T-helper 2 cell treated with Interferon-gamma antibody and Interleukin-4, amounts not matched to agents 5 μg/mL and 100 μg/mL, for 36 hours (primary cell): ENCODE data around the gene CPN2.

Source experiments
- DNase-seq: peaks from one replicate; pipeline ENCODE4 v3.0.0; 2021; ENCODE audit warnings: low spot score
- H3K27ac Mint-ChIP-seq: one replicate; pipeline ENCODE4 v1.8.0; 2021; ENCODE audit warnings: mild to moderate bottlenecking, mixed read lengths
- H3K27me3 Mint-ChIP-seq: one replicate; pipeline ENCODE4 v1.8.0; 2021; ENCODE audit warnings: low read depth, mixed read lengths
- H3K36me3 Mint-ChIP-seq: one replicate; pipeline ENCODE4 v1.8.0; 2021; ENCODE audit warnings: low read depth, mixed read lengths
- H3K4me1 Mint-ChIP-seq: one replicate; pipeline ENCODE4 v1.8.0; 2021; ENCODE audit warnings: low read depth, mixed read lengths
- H3K4me3 Mint-ChIP-seq: one replicate; pipeline ENCODE4 v1.8.0; 2022; ENCODE audit warnings: mild to moderate bottlenecking, moderate library complexity, mixed read lengths
- H3K9me3 Mint-ChIP-seq: one replicate; pipeline ENCODE4 v1.8.0; 2021; ENCODE audit warnings: mixed read lengths

Gene CPN2

GRCh38 chr3:194304186-194304917 lies 46.8 kb downstream of the CPN2 start:
- H3K4me3 Mint-ChIP-seq: peak overlapping the region; percentile 81
- peaks cover 60% of the 10 kb centered on the region for H3K4me1 Mint-ChIP-seq
- no peak overlapping the region for H3K27ac Mint-ChIP-seq
- peaks cover 17% of the 10 kb centered on the region for H3K36me3 Mint-ChIP-seq
- H3K9me3 Mint-ChIP-seq: peaks cover 5% of the 10 kb centered on the region
- no peak for DNase-seq
- no peaks in the 10 kb centered on the region for H3K27me3 Mint-ChIP-seq

DNA sequence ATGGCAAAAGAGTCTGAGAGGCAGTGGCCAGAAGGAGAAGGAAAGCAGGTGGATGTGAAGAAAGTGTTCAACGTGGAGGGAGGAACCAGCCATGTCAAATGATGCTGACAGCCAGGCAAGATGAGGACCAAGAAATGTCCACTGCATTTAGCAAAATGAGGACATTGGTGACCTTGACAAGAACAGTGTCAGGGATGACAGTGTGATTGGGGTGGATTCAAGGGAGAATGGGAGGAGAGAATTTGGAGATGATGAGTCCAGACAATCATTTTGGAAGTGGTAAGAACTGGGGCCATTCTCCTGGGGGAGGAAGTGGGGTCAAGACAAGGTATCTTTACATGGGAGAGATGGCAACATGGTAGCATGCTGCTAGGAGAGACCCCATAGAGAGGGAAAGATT lies 47.4 kb downstream of the CPN2 start:
- H3K4me1 Mint-ChIP-seq: peaks cover 56% of the 10 kb centered on the region
- peaks cover 5% of the 10 kb centered on the region for H3K9me3 Mint-ChIP-seq
- no peak overlapping the region for H3K4me3 Mint-ChIP-seq
- no peak overlapping the region for H3K27ac Mint-ChIP-seq
- DNase-seq: no peak
- H3K36me3 Mint-ChIP-seq: peaks cover 19% of the 10 kb centered on the region
- H3K27me3 Mint-ChIP-seq: no peaks in the 10 kb centered on the region

- no peak for DNase-seq
- Mint-ChIP-seq H3K4me3 (no peak overlapping the region), H3K27me3 (peaks cover 4% of the 10 kb centered on the region), H3K36me3 (peaks cover 23% of the 10 kb centered on the region), H3K4me1 (peaks cover 39% of the 10 kb centered on the region), H3K27ac (no peak overlapping the region), H3K9me3 (peaks cover 5% of the 10 kb centered on the region)
Observed at GRCh38 chr3:194301730-194302129, 49.4 kb downstream of the CPN2 start.

GRCh38 chr3:194300936-194301335 lies 50.2 kb downstream of the CPN2 start:
- Mint-ChIP-seq H3K4me3 (no peak overlapping the region), H3K27me3 (peaks cover 4% of the 10 kb centered on the region), H3K4me1 (peaks cover 31% of the 10 kb centered on the region), H3K27ac (no peak overlapping the region), H3K36me3 (peaks cover 23% of the 10 kb centered on the region), H3K9me3 (peaks cover 5% of the 10 kb centered on the region)
- DNase-seq: no peak

- Mint-ChIP-seq H3K27me3 (peaks cover 5% of the 10 kb centered on the region), H3K9me3 (peaks cover 5% of the 10 kb centered on the region), H3K36me3 (peaks cover 22% of the 10 kb centered on the region), H3K27ac (no peak overlapping the region), H3K4me3 (peak overlapping the region; percentile 16), H3K4me1 (peaks cover 26% of the 10 kb centered on the region)
- DNase-seq: no peak
Observed at GRCh38 chr3:194300382-194300758, 50.8 kb downstream of the CPN2 start.

GRCh38 chr3:194298331-194299227 lies 52.5 kb downstream of the CPN2 start:
- Mint-ChIP-seq H3K4me1 (peaks cover 22% of the 10 kb centered on the region), H3K27ac (no peak overlapping the region), H3K27me3 (peaks cover 14% of the 10 kb centered on the region), H3K36me3 (peaks cover 15% of the 10 kb centered on the region), H3K9me3 (no peaks in the 10 kb centered on the region), H3K4me3 (no peak overlapping the region)
- no peak for DNase-seq

- Mint-ChIP-seq H3K9me3 (peaks cover 4% of the 10 kb centered on the region), H3K4me1 (peaks cover 22% of the 10 kb centered on the region), H3K27ac (no peak overlapping the region), H3K27me3 (peaks cover 24% of the 10 kb centered on the region), H3K36me3 (peaks cover 21% of the 10 kb centered on the region), H3K4me3 (no peak overlapping the region)
- DNase-seq: no peak
Observed at GRCh38 chr3:194296454-194297263, 54.5 kb downstream of the CPN2 start.

GRCh38 chr3:194294895-194295214 lies 56.3 kb downstream of the CPN2 start:
- H3K27ac Mint-ChIP-seq: no peak overlapping the region
- H3K9me3 Mint-ChIP-seq: peaks cover 13% of the 10 kb centered on the region
- peaks cover 18% of the 10 kb centered on the region for H3K36me3 Mint-ChIP-seq
- H3K4me1 Mint-ChIP-seq: peaks cover 8% of the 10 kb centered on the region
- no peak overlapping the region for H3K4me3 Mint-ChIP-seq
- peaks cover 36% of the 10 kb centered on the region for H3K27me3 Mint-ChIP-seq
- no peak for DNase-seq

DNA sequence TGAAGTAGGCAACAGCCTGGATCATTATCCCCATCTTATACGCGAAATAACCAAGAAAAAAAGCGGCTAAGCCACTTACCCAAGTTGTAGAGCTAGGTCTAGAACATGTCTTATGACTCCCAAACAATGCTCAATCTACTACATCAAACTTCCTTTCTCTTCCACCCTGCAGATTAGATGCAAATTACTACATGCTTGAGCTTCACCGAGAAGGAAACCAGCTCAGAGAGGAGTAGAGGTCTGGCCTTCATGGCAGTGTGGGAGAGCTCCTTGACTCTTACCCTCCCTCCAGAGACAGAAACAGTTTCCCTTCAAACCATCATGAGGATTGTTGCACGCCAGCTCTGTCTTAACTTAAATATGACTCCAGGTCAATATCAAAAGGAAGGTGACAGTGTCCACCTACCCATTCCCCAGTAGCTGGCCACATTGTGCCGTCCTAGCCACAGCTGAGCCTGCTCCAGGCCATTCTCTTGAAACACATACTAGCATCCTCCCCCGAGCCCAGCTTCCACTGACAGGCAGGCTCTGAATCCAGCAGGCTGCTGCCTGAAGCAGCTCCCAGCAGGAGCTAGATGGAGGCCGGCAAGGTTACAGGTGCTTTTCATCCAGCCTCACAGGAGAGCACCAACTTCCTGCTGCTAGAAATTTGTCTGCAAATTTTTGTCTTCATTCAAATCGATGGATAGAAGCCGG lies 56.8 kb downstream of the CPN2 start:
- Mint-ChIP-seq H3K27me3 (peaks cover 38% of the 10 kb centered on the region), H3K27ac (no peak overlapping the region), H3K4me3 (no peak overlapping the region)

DNA sequence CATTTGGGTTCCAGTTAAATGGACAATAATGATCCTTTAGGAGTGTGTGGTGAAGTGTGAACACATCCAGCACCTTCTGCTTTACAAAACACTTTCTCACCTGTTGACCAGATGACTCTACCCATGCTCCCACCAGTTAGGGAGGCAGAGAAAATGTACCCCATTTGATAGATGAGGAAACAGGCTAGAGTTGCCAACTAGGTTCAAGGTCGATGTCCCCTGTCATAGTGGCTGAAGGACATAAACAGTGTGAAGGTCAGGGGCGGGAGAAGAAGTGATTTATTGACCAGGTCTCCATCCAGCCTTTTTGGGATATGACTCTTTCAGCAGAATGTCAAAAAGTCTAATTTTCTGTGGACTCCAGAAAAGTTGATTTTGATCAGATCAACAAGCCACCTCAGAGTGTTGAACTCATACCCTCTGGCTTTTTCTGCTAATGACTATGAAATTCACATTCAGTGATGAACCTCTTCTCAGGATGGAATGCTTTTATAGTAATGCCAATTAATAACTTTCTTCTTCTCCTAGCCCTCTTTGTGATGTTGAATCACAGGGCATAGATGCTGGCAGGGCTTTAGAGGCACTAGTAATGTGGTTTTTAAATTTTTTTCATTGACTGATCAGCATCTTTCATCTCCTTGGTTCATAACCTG lies 57.5 kb downstream of the CPN2 start:
- peaks cover 20% of the 10 kb centered on the region for H3K9me3 Mint-ChIP-seq
- no peak overlapping the region for H3K27ac Mint-ChIP-seq
- H3K4me3 Mint-ChIP-seq: no peak overlapping the region
- H3K27me3 Mint-ChIP-seq: peaks cover 45% of the 10 kb centered on the region
- H3K36me3 Mint-ChIP-seq: peaks cover 18% of the 10 kb centered on the region
- peaks cover 8% of the 10 kb centered on the region for H3K4me1 Mint-ChIP-seq
- DNase-seq: no peak

More for the DNA sequence above, 56.8 kb downstream of the CPN2 start:
- peaks cover 17% of the 10 kb centered on the region for H3K36me3 Mint-ChIP-seq
- peaks cover 8% of the 10 kb centered on the region for H3K4me1 Mint-ChIP-seq
- DNase-seq: no peak
- peaks cover 13% of the 10 kb centered on the region for H3K9me3 Mint-ChIP-seq

DNA sequence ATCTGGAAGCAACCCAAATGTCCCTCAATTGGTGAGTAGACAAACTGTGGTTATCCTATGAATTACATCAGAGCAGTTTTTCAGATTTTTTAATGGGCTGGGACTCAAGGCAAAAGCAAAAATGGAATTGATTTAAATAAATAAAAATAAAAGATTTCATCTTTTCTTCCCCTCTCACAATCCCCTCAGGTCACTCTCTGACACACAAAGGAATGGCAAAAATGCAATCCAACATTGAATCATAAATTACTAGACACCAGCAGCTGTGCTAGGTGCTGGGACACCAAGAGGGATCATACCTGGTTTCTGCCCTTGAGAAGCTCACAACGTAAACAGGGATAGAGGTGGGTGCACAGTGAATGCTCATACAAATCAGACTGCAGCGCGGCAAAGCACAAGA lies 58.8 kb downstream of the CPN2 start:
- peaks cover 53% of the 10 kb centered on the region for H3K27me3 Mint-ChIP-seq
- no peak overlapping the region for H3K4me3 Mint-ChIP-seq
- peaks cover 20% of the 10 kb centered on the region for H3K9me3 Mint-ChIP-seq
- peaks cover 9% of the 10 kb centered on the region for H3K4me1 Mint-ChIP-seq
- peaks cover 14% of the 10 kb centered on the region for H3K36me3 Mint-ChIP-seq
- no peak overlapping the region for H3K27ac Mint-ChIP-seq
- DNase-seq: no peak
